ENCODE results near the gene SYT2. TPM values are rescaled to one million over a fixed set of nuclear protein-coding genes. Genes with fewer than 3 reads are reported as not detected.

The SYT2 gene
- total and polyA plus RNA-seq, 2 of the 13 experiments (the other 11 are each of a cell fraction or from before 2014, with no cell fraction given): not detected

DNA sequence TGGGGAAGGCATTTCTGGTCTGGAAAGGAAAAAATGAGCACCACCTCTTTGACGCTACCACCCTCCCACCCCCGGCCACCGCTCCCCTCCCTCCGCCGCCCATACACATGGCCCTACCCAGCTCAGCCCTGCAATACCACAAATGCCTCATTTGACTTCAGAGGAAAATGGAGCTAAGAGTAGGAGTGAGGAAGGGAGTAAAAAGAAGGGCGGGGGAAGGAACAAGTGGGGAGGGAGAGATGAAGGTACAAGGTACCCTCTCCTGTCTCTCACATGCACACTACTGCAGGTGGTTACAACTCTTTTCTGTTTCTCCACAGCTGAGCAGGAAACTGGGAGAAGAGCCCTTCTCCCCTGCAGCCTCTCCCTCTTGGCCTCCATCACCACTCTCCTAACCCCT, 7.1 kb downstream of the SYT2 start:
- in situ Hi-C loops (cut with HindIII; ENCODE audit: extremely low pct_ligation_motif_present, low pct_unique_long_range_greater_than_20kb): no loop called here
- no peak overlapping the region for H2AFZ ChIP-seq (ENCODE audit: low read length)
- WGBS (ENCODE audit: low lambda C conversion rate): 37% methylated on average over 6 of the region's 6 CpGs
- no peaks in the 10 kb centered on the region for H3K79me2 ChIP-seq (ENCODE audit: insufficient read depth, low read length)
- no peak for DNase-seq (ENCODE audit: low spot score)
- no peaks in the 10 kb centered on the region for H3K9me3 ChIP-seq (ENCODE audit: low read length)
- H3K4me2 ChIP-seq (ENCODE audit: low read depth, low read length): no peak overlapping the region
- no peak for FAIRE-seq
- CTCF ChIA-PET (ENCODE audit: low intra/inter-chr PET ratio, low total read pairs): no interaction called here
- no peak overlapping the region for H3K27ac ChIP-seq (ENCODE audit: extremely low read length, insufficient read depth, low read length)
- no peaks in the 10 kb centered on the region; the same call in 1 of the 2 replicates for H4K20me1 ChIP-seq (ENCODE audit: insufficient read depth, low read length)
- no peaks in the 10 kb centered on the region for H3K4me1 ChIP-seq (ENCODE audit: insufficient read depth, low read length)
- intact Hi-C loops (cut with micrococcal nuclease; ENCODE audit: unreplicated experiment): no loop called here
- H3K4me3 ChIP-seq (replicated peaks in 1 of 3; ENCODE audit: insufficient read depth in 1 of 3, low read depth in 2 of 3, low read length in 3 of 3): no peak overlapping the region
- ATAC-seq: no peak
- TF ChIP-seq ZNF235 (CRISPR knock-in tag; IDR thresholded peaks at IDR 0.05; ENCODE audit: borderline replicate concordance) (no peak), ZNF317 (CRISPR knock-in tag; IDR thresholded peaks at IDR 0.05) (no peak), MYC (CRISPR knock-in tag; IDR thresholded peaks at IDR 0.05; ENCODE audit: borderline replicate concordance) (no peak), ZNF839 (CRISPR knock-in tag; IDR thresholded peaks at IDR 0.05; ENCODE audit: borderline replicate concordance) (no peak), SRSF1 (optimal IDR thresholded peaks at IDR 0.05; ENCODE audit: low read depth, low read length) (no peak), AGO2 (optimal IDR thresholded peaks at IDR 0.05; ENCODE audit: low read depth, low read length) (no peak), REL (CRISPR knock-in tag; conservative IDR thresholded peaks at IDR 0.05) (no peak), ZNF616 (CRISPR knock-in tag; IDR thresholded peaks at IDR 0.05; ENCODE audit: low read depth) (no peak), XBP1 (CRISPR knock-in tag; IDR thresholded peaks at IDR 0.05) (no peak), MAFK (conservative IDR thresholded peaks at IDR 0.05 in 1 of 2, IDR thresholded peaks at IDR 0.05 in 1 of 2; ENCODE audit: low read length in 2 of 2) (no peak), CREB1 (IDR thresholded peaks at IDR 0.05) (no peak), CREB1 (CRISPR knock-in tag; IDR thresholded peaks at IDR 0.05) (no peak), ZNF431 (CRISPR knock-in tag; IDR thresholded peaks at IDR 0.05; ENCODE audit: borderline replicate concordance, low read depth) (no peak), ZNF614 (CRISPR knock-in tag; IDR thresholded peaks at IDR 0.05; ENCODE audit: borderline replicate concordance) (no peak)
- TF ChIP-seq, protein P1, sequence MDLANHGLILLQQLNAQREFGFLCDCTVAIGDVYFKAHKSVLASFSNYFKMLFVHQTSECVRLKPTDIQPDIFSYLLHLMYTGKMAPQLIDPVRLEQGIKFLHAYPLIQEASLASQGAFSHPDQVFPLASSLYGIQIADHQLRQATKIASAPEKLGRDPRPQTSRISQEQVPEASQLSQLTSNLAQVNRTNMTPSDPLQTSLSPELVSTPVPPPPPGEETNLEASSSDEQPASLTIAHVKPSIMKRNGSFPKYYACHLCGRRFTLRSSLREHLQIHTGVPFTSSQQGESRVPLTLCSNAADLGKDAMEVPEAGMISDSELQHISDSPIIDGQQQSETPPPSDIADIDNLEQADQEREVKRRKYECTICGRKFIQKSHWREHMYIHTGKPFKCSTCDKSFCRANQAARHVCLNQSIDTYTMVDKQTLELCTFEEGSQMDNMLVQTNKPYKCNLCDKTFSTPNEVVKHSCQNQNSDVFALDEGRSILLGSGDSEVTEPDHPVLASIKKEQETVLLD (CRISPR knock-in tag; IDR thresholded peaks at IDR 0.05; ENCODE audit: low read depth): no peak
- no peak overlapping the region for H3K9ac ChIP-seq (ENCODE audit: insufficient read depth, low read depth, low read length)
- H3K27me3 ChIP-seq (ENCODE audit: control insufficient read depth in 1 of 2, insufficient read depth in 2 of 2, low read length in 2 of 2): peaks cover 7 to 69% of the 10 kb centered on the region in 2 experiments; a peak in 4 of 5 replicates
- H3K36me3 ChIP-seq (replicated peaks in 1 of 2; ENCODE audit: control insufficient read depth in 1 of 2, insufficient read depth in 2 of 2, low read length in 2 of 2): no peaks in the 10 kb centered on the region
- BruUV-seq (replicated peaks): no TSS peak
- POLR2A ChIA-PET: interaction anchor here (0.6 kb wide), 1 partner anchor 151 kb away, joined by 3 read pairs; no protein-coding TSS in a partner anchor
